A673 (cell line): ENCODE data around the gene TMSB15A. TPM values are rescaled to one million over a fixed set of nuclear protein-coding genes. Genes with fewer than 3 reads are reported as not detected.
A peak's percentile ranks its signal among the peaks of the same experiment; 100 is the strongest.

Experiments
- BruUV-seq: library from RNA; stranded (reverse); fragments of 400-500 nt; replicated peaks from 2 replicates; lab custom pipeline; 2021; lab: Mats Ljungman, UMichigan
- CTCF ChIA-PET: fragments of 300-600 bp; sonication (Branson Sonifier 250); formaldehyde crosslinking; loops from one replicate; lab custom pipeline; 2022; ENCODE audit warnings: antibody characterized with exemption; lab: Charles Lee
- POLR2A ChIA-PET: fragments of 300-600 bp; sonication (Branson Sonifier 250); formaldehyde crosslinking; loops from one replicate; lab custom pipeline; 2022; ENCODE audit warnings: antibody characterized with exemption; ENCODE audit not compliant: low non-redundant PET; lab: Charles Lee
- DNase-seq: peaks from one replicate; pipeline ENCODE4 v3.0.0-alpha.2; 2015; ENCODE audit warnings: low spot score
- H3K27ac ChIP-seq: fragments of 200-600 bp; sonication (generic); 2 replicates; pipeline ENCODE4 v1.5.1; 2016; ENCODE audit warnings: mixed run types, low read depth, mild to moderate bottlenecking, mixed read lengths, antibody characterized with exemption, low read length; ENCODE audit not compliant: poor library complexity, severe bottlenecking
- H3K27me3 ChIP-seq: fragments of 200-600 bp; sonication (generic); replicated peaks from 2 replicates; pipeline ENCODE4 v1.6.1; 2017; ENCODE audit warnings: mixed run types, low read depth, mild to moderate bottlenecking, mixed read lengths, antibody characterized with exemption, low read length; ENCODE audit not compliant: insufficient read depth, poor library complexity
- H3K36me3 ChIP-seq: fragments of 200-600 bp; sonication (generic); 2 replicates; pipeline ENCODE4 v1.6.1; 2016; ENCODE audit warnings: mixed run types, mild to moderate bottlenecking, mixed read lengths, antibody characterized with exemption, low read length; ENCODE audit not compliant: insufficient read depth, poor library complexity, severe bottlenecking
- H3K4me1 ChIP-seq: fragments of 200-600 bp; sonication (generic); 2 replicates; pipeline ENCODE4 v1.6.1; 2017; ENCODE audit warnings: mixed run types, mild to moderate bottlenecking, mixed read lengths, antibody characterized with exemption, low read length; ENCODE audit not compliant: insufficient read depth, poor library complexity, severe bottlenecking
- H3K4me3 ChIP-seq: fragments of 200-600 bp; sonication (generic); 2 replicates; pipeline ENCODE4 v1.5.1; 2016; ENCODE audit warnings: low read depth, mixed run types, mild to moderate bottlenecking, mixed read lengths, low read length; ENCODE audit not compliant: poor library complexity, severe bottlenecking
- H3K9me3 ChIP-seq: fragments of 200-600 bp; sonication (generic); 2 replicates; pipeline ENCODE4 v1.6.1; 2016; ENCODE audit warnings: mixed run types, low read depth, mild to moderate bottlenecking, mixed read lengths, antibody characterized with exemption, low read length; ENCODE audit not compliant: poor library complexity, severe bottlenecking
- EZH2 ChIP-seq: fragments of 200-600 bp; sonication (generic); IDR thresholded peaks from 2 replicates; pipeline ENCODE4 v1.6.1; 2017; ENCODE audit warnings: borderline replicate concordance, low read depth, mild to moderate bottlenecking, mixed read lengths, antibody characterized with exemption, low read length; ENCODE audit not compliant: poor library complexity, severe bottlenecking
- intact Hi-C: fragments of 100-400 bp; cut with micrococcal nuclease; formaldehyde crosslinking; loops from one replicate; pipeline ENCODE4 v1.10.0; 2022; ENCODE audit not compliant: unreplicated experiment
- total RNA-seq: library from RNA; stranded (reverse); gene quantifications from 2 replicates; pipeline ENCODE4 v1.2.3, GENCODE V29; 2021
- TF ChIP-seq, protein P1 (sequence below): fragments of 300-800, 200-600 bp; sonication (generic); conservative IDR thresholded peaks from 2 replicates; pipeline ENCODE4 v1.5.1; 2017; ENCODE audit warnings: low read depth, mild to moderate bottlenecking, antibody characterized with exemption, low read length, moderate library complexity, mixed read lengths

TMSB15A gene
- total RNA-seq, 1 experiment from 2014 or later = 72.7 TPM

- Histone ChIP-seq H3K27ac (no peak overlapping the region), H3K4me1 (no peaks in the 10 kb centered on the region), H3K4me3 (peak overlapping the region; percentile 20), H3K9me3 (no peaks in the 10 kb centered on the region), H3K36me3 (no peaks in the 10 kb centered on the region), H3K27me3 (no peaks in the 10 kb centered on the region)
- DNase-seq = peak; percentile 56
- no peak for TF ChIP-seq EZH2
- TF ChIP-seq, protein P1, sequence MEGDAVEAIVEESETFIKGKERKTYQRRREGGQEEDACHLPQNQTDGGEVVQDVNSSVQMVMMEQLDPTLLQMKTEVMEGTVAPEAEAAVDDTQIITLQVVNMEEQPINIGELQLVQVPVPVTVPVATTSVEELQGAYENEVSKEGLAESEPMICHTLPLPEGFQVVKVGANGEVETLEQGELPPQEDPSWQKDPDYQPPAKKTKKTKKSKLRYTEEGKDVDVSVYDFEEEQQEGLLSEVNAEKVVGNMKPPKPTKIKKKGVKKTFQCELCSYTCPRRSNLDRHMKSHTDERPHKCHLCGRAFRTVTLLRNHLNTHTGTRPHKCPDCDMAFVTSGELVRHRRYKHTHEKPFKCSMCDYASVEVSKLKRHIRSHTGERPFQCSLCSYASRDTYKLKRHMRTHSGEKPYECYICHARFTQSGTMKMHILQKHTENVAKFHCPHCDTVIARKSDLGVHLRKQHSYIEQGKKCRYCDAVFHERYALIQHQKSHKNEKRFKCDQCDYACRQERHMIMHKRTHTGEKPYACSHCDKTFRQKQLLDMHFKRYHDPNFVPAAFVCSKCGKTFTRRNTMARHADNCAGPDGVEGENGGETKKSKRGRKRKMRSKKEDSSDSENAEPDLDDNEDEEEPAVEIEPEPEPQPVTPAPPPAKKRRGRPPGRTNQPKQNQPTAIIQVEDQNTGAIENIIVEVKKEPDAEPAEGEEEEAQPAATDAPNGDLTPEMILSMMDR = peak; percentile 44
- POLR2A ChIA-PET = interaction anchor here (0.6 kb wide), 1 partner anchor 203 kb away, joined by 3 read pairs; no protein-coding TSS in a partner anchor
- BruUV-seq = no TSS peak
- CTCF ChIA-PET = interaction anchor here (1.6 kb wide), 1 partner anchor 449 kb away, joined by 5 read pairs; no protein-coding TSS in a partner anchor
- intact Hi-C loops = loop anchor here (10.0 kb wide), 1 partner anchor 347 kb away; no protein-coding TSS in a partner anchor
These were observed 787 bp upstream of the TMSB15A start for GRCh38 chrX:102517326-102517725.

- H3K9me3 ChIP-seq = no peaks in the 10 kb centered on the region
- DNase-seq = no peak
- no peaks in the 10 kb centered on the region for H3K27me3 ChIP-seq
- no peaks in the 10 kb centered on the region for H3K4me1 ChIP-seq
- no peaks in the 10 kb centered on the region for H3K36me3 ChIP-seq
- ChIA-PET CTCF (no interaction called here), POLR2A (no interaction called here)
- TF ChIP-seq, protein P1 = no peak
- no peak for TF ChIP-seq EZH2
- H3K4me3 ChIP-seq = no peak overlapping the region
- H3K27ac ChIP-seq = no peak overlapping the region
- BruUV-seq = no TSS peak
- intact Hi-C loops = loop anchor here (10.0 kb wide), 1 partner anchor 350 kb away; no protein-coding TSS in a partner anchor
These were observed 2.0 kb downstream of the TMSB15A start for GRCh38 chrX:102514536-102514935.

DNA sequence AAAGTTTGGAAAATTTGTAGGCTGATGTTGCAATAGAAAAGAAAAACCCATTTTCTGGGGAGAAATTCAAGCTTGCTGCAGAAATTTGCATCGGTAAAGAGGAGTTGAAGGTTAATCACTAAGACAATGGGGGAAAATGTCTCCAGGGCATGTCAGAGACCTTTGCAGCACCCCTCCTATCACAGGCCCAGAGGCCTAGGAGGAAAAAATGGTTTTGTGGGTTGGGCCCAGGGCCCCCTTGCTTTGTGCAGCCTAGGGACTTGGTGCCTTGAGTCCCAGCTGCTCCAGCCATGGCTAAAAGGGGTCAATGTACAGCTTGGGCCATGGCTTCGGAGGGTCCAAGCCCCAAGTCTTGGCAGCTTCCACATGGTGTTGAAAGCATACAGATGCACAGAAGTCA lies 17.8 kb downstream of the TMSB15A start:
- ChIA-PET CTCF (no interaction called here), POLR2A (no interaction called here)
- H3K9me3 ChIP-seq = no peaks in the 10 kb centered on the region
- TF ChIP-seq, protein P1 = no peak
- TF ChIP-seq EZH2 = no peak
- H3K4me3 ChIP-seq = no peak overlapping the region
- H3K36me3 ChIP-seq = no peaks in the 10 kb centered on the region
- no TSS peak for BruUV-seq
- no peak for DNase-seq
- H3K4me1 ChIP-seq = no peaks in the 10 kb centered on the region
- intact Hi-C loops = loop anchor here (10.0 kb wide), 2 partner anchors 424 to 904 kb away; no protein-coding TSS in a partner anchor
- no peak overlapping the region for H3K27ac ChIP-seq
- no peaks in the 10 kb centered on the region for H3K27me3 ChIP-seq
